GM13976 (cell line): Measurements from ENCODE around the gene ZDHHC22.

Experiments used
- DNase-seq: peaks from one replicate; pipeline ENCODE4 v3.0.0; 2012; ENCODE audit warnings: low spot score
- CTCF ChIP-seq: IDR thresholded peaks from 2 replicates; pipeline ENCODE4 v1.5.1; 2012; ENCODE audit warnings: borderline replicate concordance, mild to moderate bottlenecking; ENCODE audit not compliant: insufficient read depth; ENCODE audit errors: extremely low read depth, missing control alignments, control extremely low read depth
- in situ Hi-C: fragments of 300-500 bp; cut with MboI; formaldehyde crosslinking; loops from one replicate; pipeline ENCODE4 v1.12.0; 2022; ENCODE audit warnings: low sequenced_read_pairs, mixed read lengths, inconsistent platforms; ENCODE audit not compliant: unreplicated experiment

Gene ZDHHC22

GRCh38 chr14:77130386-77130785 is 11.2 kb downstream of the ZDHHC22 start:
- in situ Hi-C loops: no loop called here
- peak; percentile 3 for DNase-seq
- TF ChIP-seq CTCF: no peak

DNA sequence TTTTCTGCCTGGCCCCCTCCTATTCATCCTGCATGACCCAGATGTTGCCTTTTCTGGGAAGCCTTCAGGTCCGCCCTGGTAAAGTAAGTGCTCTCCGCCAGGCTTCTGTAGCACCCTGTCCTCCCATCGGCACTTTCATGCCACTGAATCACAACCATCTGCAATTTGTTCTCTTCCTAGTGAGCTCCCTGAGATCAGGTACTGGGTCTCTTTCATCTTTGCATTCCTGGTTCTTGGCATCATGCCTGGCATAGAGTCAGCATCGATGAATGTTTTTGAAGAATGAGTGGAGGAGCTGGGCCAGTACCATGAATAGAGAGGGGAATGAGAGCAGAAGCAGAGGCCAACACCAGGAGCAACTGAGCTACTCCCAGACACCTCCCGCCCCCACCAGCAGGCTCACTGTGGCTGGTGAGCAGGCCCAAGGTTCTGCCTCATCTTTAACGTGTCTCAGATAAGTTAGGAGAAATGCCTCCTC is 13.1 kb downstream of the ZDHHC22 start:
- in situ Hi-C loops: no loop called here
- TF ChIP-seq CTCF: no peak
- no peak for DNase-seq

DNA sequence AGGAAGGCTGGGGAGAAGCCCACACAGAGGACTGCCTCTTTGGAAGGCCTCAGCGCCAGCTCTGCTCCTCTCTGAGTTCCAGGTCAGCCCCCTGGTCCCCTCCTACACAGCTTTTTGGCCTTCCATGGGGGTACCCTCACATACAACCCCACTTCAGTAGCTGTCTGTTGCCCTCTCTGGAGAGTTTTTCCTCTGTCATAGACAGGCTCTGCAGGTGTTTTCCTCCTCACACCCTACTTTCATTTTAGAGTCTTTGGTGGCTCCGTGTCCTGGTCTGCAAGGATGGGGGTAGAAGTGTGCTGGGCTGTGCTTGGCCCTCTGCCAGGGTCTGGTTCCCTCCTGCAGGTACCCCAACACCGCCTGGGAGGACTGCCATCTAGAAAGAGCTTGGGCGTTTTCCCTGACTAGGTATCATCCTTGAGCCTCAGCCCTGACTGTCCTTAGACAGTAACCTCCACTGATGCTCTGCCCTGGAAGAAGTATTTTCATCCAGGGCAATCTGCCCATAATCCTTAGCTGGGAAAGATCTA is 15.1 kb downstream of the ZDHHC22 start:
- no peak for DNase-seq
- no peak for TF ChIP-seq CTCF
- in situ Hi-C loops: no loop called here

GRCh38 chr14:77125823-77126325 is 15.7 kb downstream of the ZDHHC22 start:
- DNase-seq: no peak
- TF ChIP-seq CTCF: no peak
- in situ Hi-C loops: no loop called here

- no peak for DNase-seq
- in situ Hi-C loops: no loop called here
- TF ChIP-seq CTCF: no peak
Measured at GRCh38 chr14:77125281-77125801, 16.2 kb downstream of the ZDHHC22 start.

DNA sequence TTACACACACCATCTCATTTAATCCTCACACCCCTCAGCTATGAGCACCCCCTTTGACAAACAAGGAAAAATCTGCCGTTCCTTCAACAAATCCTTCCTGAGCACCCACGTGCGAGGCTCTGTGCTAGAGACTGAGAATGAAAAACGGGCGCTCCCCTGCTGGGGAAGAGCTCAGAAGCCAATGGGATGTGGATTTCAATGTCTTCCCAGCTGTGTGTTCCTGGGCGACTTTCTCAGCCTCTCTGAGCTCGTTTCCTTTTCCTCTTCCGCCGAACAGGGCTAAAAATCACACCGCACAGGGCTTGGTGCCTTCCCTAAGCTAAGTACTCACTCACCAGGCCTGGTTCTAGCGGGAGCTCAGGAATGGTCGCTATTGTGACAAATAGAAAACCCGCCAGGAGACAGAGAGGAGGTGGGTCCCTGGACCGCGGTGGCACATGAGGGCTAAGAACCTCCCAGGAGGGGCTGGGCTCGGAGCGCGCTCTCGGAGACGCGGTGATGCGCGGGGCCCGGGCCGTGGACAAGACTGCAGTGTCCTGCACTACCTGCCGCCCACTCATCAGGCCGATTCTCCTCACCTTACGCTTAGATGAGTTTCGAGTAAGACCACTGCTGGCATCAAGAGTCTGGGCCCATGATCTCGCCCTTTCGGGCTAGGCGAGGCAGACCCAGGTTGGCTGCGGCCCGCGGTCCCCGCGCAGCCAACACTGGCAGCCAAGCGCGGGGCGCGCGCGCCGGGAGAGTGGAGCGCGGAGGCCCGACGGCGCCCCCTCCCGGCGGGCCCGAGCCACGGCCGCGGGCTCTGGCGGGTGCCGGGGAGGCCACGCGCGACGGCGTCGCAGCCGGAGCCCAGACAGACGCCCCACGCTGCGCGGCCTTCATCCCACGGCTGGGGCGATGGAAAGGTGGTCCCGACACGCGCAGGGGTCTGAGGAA is 17.0 kb downstream of the ZDHHC22 start:
- peak; percentile 86 for DNase-seq
- TF ChIP-seq CTCF: peak; percentile 92
- in situ Hi-C loops: no loop called here
